Liver (tissue), 9 donors: ENCODE data around the gene FAM89B. TPM values are rescaled to one million over a fixed set of nuclear protein-coding genes. Genes with fewer than 3 reads are reported as not detected.

Experiments used
- DNase-seq: peaks from one replicate; pipeline ENCODE4 v3.0.0-alpha.2; 2017; ENCODE audit warnings: low spot score
- H3K27ac ChIP-seq, 2 donors: one replicate each; pipeline ENCODE4 v1.7.0; 2013; ENCODE audit warnings: inconsistent platforms in 2 of 2, low read length in 2 of 2, control low read depth in 1 of 2, low read depth in 1 of 2, mild to moderate bottlenecking in 1 of 2
- H3K27me3 ChIP-seq, 4 donors: one replicate each; pipeline versions ENCODE4 v1.6.1 to v1.7.0; 2013; ENCODE audit warnings: low read length in 3 of 4, inconsistent platforms in 1 of 4, mild to moderate bottlenecking in 1 of 4, moderate library complexity in 1 of 4; ENCODE audit not compliant: control insufficient read depth in 4 of 4, insufficient read depth in 4 of 4
- H3K36me3 ChIP-seq, 4 donors: one replicate each; pipeline versions ENCODE4 v1.6.1 to v1.7.0; 2013; ENCODE audit warnings: low read length in 3 of 4, mild to moderate bottlenecking in 3 of 4, low read depth in 1 of 4, moderate library complexity in 1 of 4; ENCODE audit not compliant: control insufficient read depth in 4 of 4, insufficient read depth in 3 of 4
- H3K4me1 ChIP-seq, 4 donors: one replicate each; pipeline versions ENCODE4 v1.6.1 to v1.7.0; 2013; ENCODE audit warnings: low read length in 3 of 4, mild to moderate bottlenecking in 3 of 4, moderate library complexity in 1 of 4; ENCODE audit not compliant: control insufficient read depth in 4 of 4, insufficient read depth in 4 of 4
- H3K4me3 ChIP-seq, 3 donors: one replicate each; pipeline versions ENCODE4 v1.6.1 to v1.7.0; 2013; ENCODE audit warnings: low read length in 3 of 3, control low read depth in 1 of 3, low read depth in 1 of 3, mild to moderate bottlenecking in 1 of 3
- H3K9ac ChIP-seq, 2 donors: one replicate each; pipeline ENCODE4 v1.7.0; 2013; ENCODE audit warnings: low read length in 2 of 2, mild to moderate bottlenecking in 2 of 2, moderate library complexity in 2 of 2, control low read depth in 1 of 2, low read depth in 1 of 2
- H3K9me3 ChIP-seq, 4 donors: one replicate each; pipeline versions ENCODE4 v1.6.1 to v1.7.0; 2013; ENCODE audit warnings: low read length in 3 of 4; ENCODE audit not compliant: control insufficient read depth in 4 of 4
- ATF3 ChIP-seq: IDR thresholded peaks from 2 replicates; pipeline ENCODE4 v1.6.1; 2016; ENCODE audit warnings: antibody characterized with exemption
- EGR1 ChIP-seq, 2 donors: IDR thresholded peaks; 2 replicates each; pipeline ENCODE4 v1.6.1; 2016 to 2018; ENCODE audit warnings: antibody characterized with exemption in 2 of 2, low read depth in 2 of 2
- FOXA1 ChIP-seq: IDR thresholded peaks from 2 replicates; pipeline ENCODE4 v1.6.1; 2016; ENCODE audit warnings: antibody characterized with exemption
- FOXA2 ChIP-seq: IDR thresholded peaks from 2 replicates; pipeline ENCODE4 v1.6.1; 2016; ENCODE audit warnings: antibody characterized with exemption
- HNF4A ChIP-seq, 2 donors: conservative IDR thresholded peaks; 2 replicates each; pipeline ENCODE4 v1.6.1; 2016; ENCODE audit warnings: antibody characterized with exemption in 2 of 2, mild to moderate bottlenecking in 2 of 2
- HNF4G ChIP-seq: IDR thresholded peaks from 2 replicates; pipeline ENCODE4 v1.6.1; 2016; ENCODE audit warnings: antibody characterized with exemption
- JUND ChIP-seq, 2 donors: IDR thresholded peaks; 2 replicates each; pipeline ENCODE4 v1.6.1; 2016; ENCODE audit warnings: antibody characterized with exemption in 2 of 2
- NR2F2 ChIP-seq: IDR thresholded peaks from 2 replicates; pipeline ENCODE4 v1.6.1; 2016; ENCODE audit warnings: antibody characterized with exemption
- SP1 ChIP-seq: IDR thresholded peaks from 2 replicates; pipeline ENCODE4 v1.6.1; 2018; ENCODE audit warnings: antibody characterized with exemption, mild to moderate bottlenecking
- TAF1 ChIP-seq: conservative IDR thresholded peaks from 2 replicates; pipeline ENCODE4 v1.6.1; 2016; ENCODE audit warnings: antibody characterized with exemption, mild to moderate bottlenecking
- WGBS: extraction: QIAGEN DNeasy Blood & Tissue Kit; methylation state at CpG from one replicate; pipeline ENCODE4 v1.1.7; 2013; 5-methylcytosine and 5-hydroxymethylcytosine counted together
- polyA plus RNA-seq, 2 donors: library from polyadenylated mRNA; stranded (reverse) in 1 of 2; unstranded in 1 of 2; fragments of 200-250 nt in 1 of 2; fragments of >200 nt in 1 of 2; fragmentation: Nextera tagmentation in 1 of 2; extraction: Ambion mirVana in 1 of 2; gene quantifications; one replicate each; pipeline versions ENCODE4 v1.2.1 to v1.2.3, GENCODE V29; 2013 to 2015
- total RNA-seq, 2 donors: library from RNA; depleted of rRNA; stranded (reverse); fragments of >200 nt; gene quantifications; one replicate each; pipeline ENCODE4 v1.2.3, GENCODE V29; 2014
- TF ChIP-seq, protein P1 (sequence below): fragments of 150-350 bp; IDR thresholded peaks from 2 replicates; pipeline ENCODE4 v1.5.1; 2017; ENCODE audit warnings: improper control_type of control experiment, low read depth, low read length; ENCODE audit not compliant: missing input control
- TF ChIP-seq, protein P2 (sequence below): IDR thresholded peaks from 2 replicates; pipeline ENCODE4 v1.6.1; 2016; ENCODE audit warnings: antibody characterized with exemption
- TF ChIP-seq, protein P3 (sequence below): IDR thresholded peaks from 2 replicates; pipeline ENCODE4 v1.6.1; 2016; ENCODE audit warnings: antibody characterized with exemption
- TF ChIP-seq, protein P4 (sequence below): IDR thresholded peaks from 2 replicates; pipeline ENCODE4 v1.6.1; 2016; ENCODE audit warnings: antibody characterized with exemption, mild to moderate bottlenecking
- donor health status: healthy.
- donor health status: healthy.
- donor health status: healthy.
- donor health status: healthy.
- donor health status: healthy.

The FAM89B gene
- total and polyA plus RNA-seq, 4 donors: 4.7 to 16.7 (median 9.5) TPM

- no peaks in the 10 kb centered on the region for H3K9me3 ChIP-seq
- peaks cover 0 to 6% (median 2%) of the 10 kb centered on the region in 4 donors for H3K36me3 ChIP-seq
- no peak overlapping the region for H3K27ac ChIP-seq
- 59% methylated on average over 46 of the region's 46 CpGs for WGBS
- no peaks in the 10 kb centered on the region for H3K27me3 ChIP-seq
- no peak for TF ChIP-seq FOXA2
- no peak for TF ChIP-seq JUND (IDR thresholded peaks at IDR 0.05)
- TF ChIP-seq, protein P1, sequence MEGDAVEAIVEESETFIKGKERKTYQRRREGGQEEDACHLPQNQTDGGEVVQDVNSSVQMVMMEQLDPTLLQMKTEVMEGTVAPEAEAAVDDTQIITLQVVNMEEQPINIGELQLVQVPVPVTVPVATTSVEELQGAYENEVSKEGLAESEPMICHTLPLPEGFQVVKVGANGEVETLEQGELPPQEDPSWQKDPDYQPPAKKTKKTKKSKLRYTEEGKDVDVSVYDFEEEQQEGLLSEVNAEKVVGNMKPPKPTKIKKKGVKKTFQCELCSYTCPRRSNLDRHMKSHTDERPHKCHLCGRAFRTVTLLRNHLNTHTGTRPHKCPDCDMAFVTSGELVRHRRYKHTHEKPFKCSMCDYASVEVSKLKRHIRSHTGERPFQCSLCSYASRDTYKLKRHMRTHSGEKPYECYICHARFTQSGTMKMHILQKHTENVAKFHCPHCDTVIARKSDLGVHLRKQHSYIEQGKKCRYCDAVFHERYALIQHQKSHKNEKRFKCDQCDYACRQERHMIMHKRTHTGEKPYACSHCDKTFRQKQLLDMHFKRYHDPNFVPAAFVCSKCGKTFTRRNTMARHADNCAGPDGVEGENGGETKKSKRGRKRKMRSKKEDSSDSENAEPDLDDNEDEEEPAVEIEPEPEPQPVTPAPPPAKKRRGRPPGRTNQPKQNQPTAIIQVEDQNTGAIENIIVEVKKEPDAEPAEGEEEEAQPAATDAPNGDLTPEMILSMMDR: no peak
- no peak for TF ChIP-seq ATF3
- no peak for TF ChIP-seq SP1
- TF ChIP-seq, protein P2, sequence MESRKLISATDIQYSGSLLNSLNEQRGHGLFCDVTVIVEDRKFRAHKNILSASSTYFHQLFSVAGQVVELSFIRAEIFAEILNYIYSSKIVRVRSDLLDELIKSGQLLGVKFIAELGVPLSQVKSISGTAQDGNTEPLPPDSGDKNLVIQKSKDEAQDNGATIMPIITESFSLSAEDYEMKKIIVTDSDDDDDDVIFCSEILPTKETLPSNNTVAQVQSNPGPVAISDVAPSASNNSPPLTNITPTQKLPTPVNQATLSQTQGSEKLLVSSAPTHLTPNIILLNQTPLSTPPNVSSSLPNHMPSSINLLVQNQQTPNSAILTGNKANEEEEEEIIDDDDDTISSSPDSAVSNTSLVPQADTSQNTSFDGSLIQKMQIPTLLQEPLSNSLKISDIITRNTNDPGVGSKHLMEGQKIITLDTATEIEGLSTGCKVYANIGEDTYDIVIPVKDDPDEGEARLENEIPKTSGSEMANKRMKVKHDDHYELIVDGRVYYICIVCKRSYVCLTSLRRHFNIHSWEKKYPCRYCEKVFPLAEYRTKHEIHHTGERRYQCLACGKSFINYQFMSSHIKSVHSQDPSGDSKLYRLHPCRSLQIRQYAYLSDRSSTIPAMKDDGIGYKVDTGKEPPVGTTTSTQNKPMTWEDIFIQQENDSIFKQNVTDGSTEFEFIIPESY: no peak
- TF ChIP-seq, protein P3, sequence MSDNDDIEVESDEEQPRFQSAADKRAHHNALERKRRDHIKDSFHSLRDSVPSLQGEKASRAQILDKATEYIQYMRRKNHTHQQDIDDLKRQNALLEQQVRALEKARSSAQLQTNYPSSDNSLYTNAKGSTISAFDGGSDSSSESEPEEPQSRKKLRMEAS: no peak
- no peak for TF ChIP-seq HNF4A (conservative IDR thresholded peaks at IDR 0.05)
- TF ChIP-seq NR2F2: no peak
- no peak for TF ChIP-seq TAF1
- no peak for TF ChIP-seq HNF4G
- TF ChIP-seq, protein P4, sequence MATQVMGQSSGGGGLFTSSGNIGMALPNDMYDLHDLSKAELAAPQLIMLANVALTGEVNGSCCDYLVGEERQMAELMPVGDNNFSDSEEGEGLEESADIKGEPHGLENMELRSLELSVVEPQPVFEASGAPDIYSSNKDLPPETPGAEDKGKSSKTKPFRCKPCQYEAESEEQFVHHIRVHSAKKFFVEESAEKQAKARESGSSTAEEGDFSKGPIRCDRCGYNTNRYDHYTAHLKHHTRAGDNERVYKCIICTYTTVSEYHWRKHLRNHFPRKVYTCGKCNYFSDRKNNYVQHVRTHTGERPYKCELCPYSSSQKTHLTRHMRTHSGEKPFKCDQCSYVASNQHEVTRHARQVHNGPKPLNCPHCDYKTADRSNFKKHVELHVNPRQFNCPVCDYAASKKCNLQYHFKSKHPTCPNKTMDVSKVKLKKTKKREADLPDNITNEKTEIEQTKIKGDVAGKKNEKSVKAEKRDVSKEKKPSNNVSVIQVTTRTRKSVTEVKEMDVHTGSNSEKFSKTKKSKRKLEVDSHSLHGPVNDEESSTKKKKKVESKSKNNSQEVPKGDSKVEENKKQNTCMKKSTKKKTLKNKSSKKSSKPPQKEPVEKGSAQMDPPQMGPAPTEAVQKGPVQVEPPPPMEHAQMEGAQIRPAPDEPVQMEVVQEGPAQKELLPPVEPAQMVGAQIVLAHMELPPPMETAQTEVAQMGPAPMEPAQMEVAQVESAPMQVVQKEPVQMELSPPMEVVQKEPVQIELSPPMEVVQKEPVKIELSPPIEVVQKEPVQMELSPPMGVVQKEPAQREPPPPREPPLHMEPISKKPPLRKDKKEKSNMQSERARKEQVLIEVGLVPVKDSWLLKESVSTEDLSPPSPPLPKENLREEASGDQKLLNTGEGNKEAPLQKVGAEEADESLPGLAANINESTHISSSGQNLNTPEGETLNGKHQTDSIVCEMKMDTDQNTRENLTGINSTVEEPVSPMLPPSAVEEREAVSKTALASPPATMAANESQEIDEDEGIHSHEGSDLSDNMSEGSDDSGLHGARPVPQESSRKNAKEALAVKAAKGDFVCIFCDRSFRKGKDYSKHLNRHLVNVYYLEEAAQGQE: no peak
- TF ChIP-seq EGR1 (IDR thresholded peaks at IDR 0.05; ENCODE audit: low read depth in 2 of 2): no peak
- peaks cover 0 to 4% (median 0%) of the 10 kb centered on the region in 4 donors for H3K4me1 ChIP-seq
- DNase-seq: no peak
- no peak overlapping the region for H3K4me3 ChIP-seq
- H3K9ac ChIP-seq: no peak overlapping the region
Observed at GRCh38 chr11:65584723-65585171, 12.4 kb downstream of the FAM89B start.

DNA sequence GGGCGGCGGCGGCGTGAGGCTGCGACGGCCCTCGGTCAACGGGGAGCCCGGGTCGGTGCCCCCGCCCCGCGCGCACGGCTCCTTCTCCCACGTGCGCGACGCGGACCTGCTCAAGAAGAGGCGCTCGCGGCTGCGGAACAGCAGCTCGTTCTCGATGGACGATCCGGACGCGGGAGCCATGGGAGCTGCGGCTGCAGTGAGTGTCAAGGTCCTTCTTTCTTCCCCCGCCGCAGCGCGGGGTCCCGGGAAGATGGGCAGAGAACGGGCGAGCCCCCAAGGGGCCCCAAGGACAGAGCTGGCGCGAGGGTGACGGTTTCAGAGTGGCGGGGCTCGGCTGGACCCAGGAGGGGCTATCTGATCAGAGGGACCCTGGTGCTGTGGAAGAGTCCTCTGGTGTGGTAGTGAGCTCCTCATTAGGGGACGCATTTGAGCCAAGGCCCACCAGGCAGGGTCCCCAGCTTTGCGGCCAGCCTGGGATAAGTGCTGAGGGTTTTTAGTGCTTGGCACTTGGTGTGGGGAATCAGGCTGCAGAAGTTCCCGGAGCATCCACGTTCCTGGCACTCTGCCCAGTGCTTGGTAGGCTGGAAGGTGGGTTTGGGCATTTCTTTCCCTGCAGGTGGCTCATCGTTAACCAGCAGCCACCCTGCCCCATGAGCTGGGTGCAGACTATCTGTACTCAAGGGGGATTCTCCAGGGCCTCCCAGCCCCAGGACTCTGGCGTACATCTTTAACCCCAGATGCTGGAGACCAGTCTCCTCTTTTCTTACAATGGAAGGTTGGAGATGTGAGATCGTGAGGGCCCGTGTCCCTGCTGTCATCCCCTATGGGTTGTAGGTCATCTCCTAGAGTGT, 13.3 kb downstream of the FAM89B start:
- DNase-seq: no peak
- peaks cover 0 to 4% (median 0%) of the 10 kb centered on the region in 4 donors for H3K4me1 ChIP-seq
- H3K9me3 ChIP-seq: no peaks in the 10 kb centered on the region
- H3K36me3 ChIP-seq: peaks cover 0 to 2% (median under 1%) of the 10 kb centered on the region in 4 donors
- H3K4me3 ChIP-seq: no peak overlapping the region
- H3K27me3 ChIP-seq: no peaks in the 10 kb centered on the region
- 71% methylated on average over 51 of the region's 51 CpGs for WGBS
- no peak overlapping the region for H3K9ac ChIP-seq
- H3K27ac ChIP-seq: no peak overlapping the region
- TF ChIP-seq FOXA1 (no peak), JUND (IDR thresholded peaks at IDR 0.05) (no peak)
- TF ChIP-seq, protein P2: no peak
- TF ChIP-seq, protein P4: no peak
